C4-2B (cell line): ENCODE results near the gene STEAP1B.
A peak's percentile ranks its signal among the peaks of the same experiment; 100 is the strongest.
"Not testable (repeated sequence)": the region's sequence is repeated elsewhere in the genome, so short reads cannot be mapped to it uniquely, and the experiment has no call there.

Source experiments
- H3K27ac ChIP-seq: fragments of 450-650 bp; 2 replicates; pipeline ENCODE4 v1.5.1; 2017
- CTCF ChIP-seq: fragments of 450-650 bp; conservative IDR thresholded peaks from 2 replicates; pipeline ENCODE4 v1.5.1; 2017; ENCODE audit warnings: mild to moderate bottlenecking
- ZFX ChIP-seq: fragments of 450-650 bp; IDR thresholded peaks from 2 replicates; pipeline ENCODE4 v1.6.1; 2017

The STEAP1B gene

GRCh38 chr7:22452960-22453558, 46.9 kb downstream of the STEAP1B start:
- H3K27ac ChIP-seq: no peak overlapping the region; the same call in 1 of the 2 replicates
- TF ChIP-seq CTCF (no peak), ZFX (no peak)

GRCh38 chr7:22452142-22452959, 47.6 kb downstream of the STEAP1B start:
- TF ChIP-seq CTCF (peak; percentile 98), ZFX (no peak)
- H3K27ac ChIP-seq: peak overlapping the region; percentile 2; the same call in 1 of the 2 replicates

- not testable (repeated sequence) for H3K27ac ChIP-seq
These were observed 50.0 kb downstream of the STEAP1B start for GRCh38 chr7:22450013-22450412.

- TF ChIP-seq ZFX: no peak
- no peak for TF ChIP-seq CTCF
- no peak overlapping the region for H3K27ac ChIP-seq
These were observed 52.2 kb downstream of the STEAP1B start for GRCh38 chr7:22447762-22448161.

GRCh38 chr7:22447008-22447407, 53.0 kb downstream of the STEAP1B start:
- TF ChIP-seq ZFX: no peak
- no peak for TF ChIP-seq CTCF
- H3K27ac ChIP-seq: no peak overlapping the region

- no peak overlapping the region for H3K27ac ChIP-seq
- TF ChIP-seq ZFX: no peak
- TF ChIP-seq CTCF: no peak
These were observed 54.1 kb downstream of the STEAP1B start for GRCh38 chr7:22445853-22446252.

- TF ChIP-seq CTCF: no peak
- TF ChIP-seq ZFX: no peak
- H3K27ac ChIP-seq: no peak overlapping the region
These were observed 54.7 kb downstream of the STEAP1B start for GRCh38 chr7:22445140-22445743.
